ENCODE results near the gene INAVA. TPM values are rescaled to one million over a fixed set of nuclear protein-coding genes. Genes with fewer than 3 reads are reported as not detected.

The INAVA gene
- polyA plus RNA-seq, 3 donors, result not detected

GRCh38 chr1:200866521-200866920, 28.2 kb upstream of the INAVA start:
- no peak for DNase-seq
- Mint-ChIP-seq H3K27me3 (ENCODE audit: low read depth in 3 of 3) (peaks cover 3 to 5% (median 4%) of the 10 kb centered on the region in 3 donors), H3K4me1 (peaks cover 21% of the 10 kb centered on the region), H3K9me3 (no peaks in the 10 kb centered on the region), H3K27ac (no peak overlapping the region), H3K36me3 (no peaks in the 10 kb centered on the region), H3K4me3 (no peak overlapping the region)
- Histone ChIP-seq H3K4me3 (replicated peaks in 1 of 3; ENCODE audit: low read depth in 2 of 3, low read length in 3 of 3) (no peak overlapping the region), H3K27ac (ENCODE audit: low read depth in 1 of 2, low read length in 2 of 2) (no peak overlapping the region), H3K4me1 (ENCODE audit: control insufficient read depth in 1 of 2, insufficient read depth in 2 of 2, low read length in 2 of 2) (no peaks in the 10 kb centered on the region), H3K9me3 (replicated peaks in 1 of 2; ENCODE audit: control insufficient read depth in 1 of 2, insufficient read depth in 1 of 2, low read length in 2 of 2) (no peaks in the 10 kb centered on the region), H3K79me2 (ENCODE audit: insufficient read depth, low read length) (no peaks in the 10 kb centered on the region), H4K20me1 (ENCODE audit: insufficient read depth, low read length) (no peaks in the 10 kb centered on the region), H3K27me3 (ENCODE audit: control insufficient read depth in 2 of 2, insufficient read depth in 2 of 2, low read length in 2 of 2) (peaks cover 0 to under 1% of the 10 kb centered on the region in 2 donors), H3K9ac (ENCODE audit: insufficient read depth, low read length, poor library complexity, severe bottlenecking) (no peak overlapping the region), H2AFZ (ENCODE audit: insufficient read depth, low read depth, low read length, poor library complexity, severe bottlenecking) (no peak overlapping the region), H3K4me2 (replicated peaks; ENCODE audit: extremely low read depth, low read length, poor library complexity, severe bottlenecking) (no peak overlapping the region), H3K36me3 (replicated peaks in 1 of 2; ENCODE audit: control insufficient read depth in 1 of 2, insufficient read depth in 2 of 2, low read length in 2 of 2) (no peaks in the 10 kb centered on the region)
- TF ChIP-seq CTCF (IDR thresholded peaks at IDR 0.05), result no peak
- intact Hi-C loops (cut with micrococcal nuclease), result no loop called here
- WGBS (ENCODE audit: insufficient coverage), result 75% methylated on average over 3 of the region's 5 CpGs

GRCh38 chr1:200867018-200867811, 27.5 kb upstream of the INAVA start:
- Mint-ChIP-seq H3K4me1 (peaks cover 23% of the 10 kb centered on the region), H3K27me3 (ENCODE audit: low read depth in 3 of 3) (peaks cover 7 to 10% (median 9%) of the 10 kb centered on the region in 3 donors), H3K27ac (no peak overlapping the region), H3K9me3 (no peaks in the 10 kb centered on the region), H3K36me3 (no peaks in the 10 kb centered on the region), H3K4me3 (no peak overlapping the region)
- Histone ChIP-seq H2AFZ (ENCODE audit: insufficient read depth, low read depth, low read length, poor library complexity, severe bottlenecking) (no peak overlapping the region), H3K4me2 (replicated peaks; ENCODE audit: extremely low read depth, low read length, poor library complexity, severe bottlenecking) (no peak overlapping the region), H3K9me3 (replicated peaks in 1 of 2; ENCODE audit: control insufficient read depth in 1 of 2, insufficient read depth in 1 of 2, low read length in 2 of 2) (no peaks in the 10 kb centered on the region), H3K27ac (ENCODE audit: low read depth in 1 of 2, low read length in 2 of 2) (no peak overlapping the region), H3K4me1 (ENCODE audit: control insufficient read depth in 1 of 2, insufficient read depth in 2 of 2, low read length in 2 of 2) (no peaks in the 10 kb centered on the region), H3K79me2 (ENCODE audit: insufficient read depth, low read length) (no peaks in the 10 kb centered on the region), H3K36me3 (replicated peaks in 1 of 2; ENCODE audit: control insufficient read depth in 1 of 2, insufficient read depth in 2 of 2, low read length in 2 of 2) (no peaks in the 10 kb centered on the region), H3K4me3 (replicated peaks in 1 of 3; ENCODE audit: low read depth in 2 of 3, low read length in 3 of 3) (no peak overlapping the region), H3K9ac (ENCODE audit: insufficient read depth, low read length, poor library complexity, severe bottlenecking) (no peak overlapping the region), H4K20me1 (ENCODE audit: insufficient read depth, low read length) (no peaks in the 10 kb centered on the region), H3K27me3 (ENCODE audit: control insufficient read depth in 2 of 2, insufficient read depth in 2 of 2, low read length in 2 of 2) (peaks cover 0 to 7% of the 10 kb centered on the region in 2 donors)
- DNase-seq, result no peak
- 100% methylated on average over 5 of the region's 11 CpGs for WGBS (ENCODE audit: insufficient coverage)
- intact Hi-C loops (cut with micrococcal nuclease), result no loop called here
- TF ChIP-seq CTCF (IDR thresholded peaks at IDR 0.05), result no peak
